GM23248 (cell line): ENCODE measurements around the gene DDB1. TPM values are rescaled to one million over a fixed set of nuclear protein-coding genes. Genes with fewer than 3 reads are reported as not detected.

Experiments
- DNase-seq: peaks from one replicate; pipeline ENCODE4 v3.0.0-alpha.2; 2015
- H2AFZ ChIP-seq: fragments of 200-600 bp; sonication (generic); 2 replicates; pipeline ENCODE4 v1.6.1; 2016; ENCODE audit warnings: antibody characterized with exemption
- H3F3A ChIP-seq: fragments of 200-600 bp; sonication (generic); 2 replicates; pipeline ENCODE4 v1.6.1; 2016; ENCODE audit warnings: mild to moderate bottlenecking, antibody characterized with exemption, mixed run types; ENCODE audit not compliant: insufficient read depth
- H3K27ac ChIP-seq: fragments of 200-600 bp; sonication (generic); 2 replicates; pipeline ENCODE4 v1.5.1; 2016; ENCODE audit warnings: mild to moderate bottlenecking
- H3K27me3 ChIP-seq: fragments of 200-600 bp; sonication (generic); replicated peaks from 2 replicates; pipeline ENCODE4 v1.6.1; 2016; ENCODE audit warnings: mild to moderate bottlenecking; ENCODE audit not compliant: insufficient read depth
- H3K36me3 ChIP-seq: fragments of 200-600 bp; sonication (generic); 2 replicates; pipeline ENCODE4 v1.6.1; 2016; ENCODE audit warnings: low read depth, mild to moderate bottlenecking
- H3K4me1 ChIP-seq: fragments of 200-600 bp; sonication (generic); 2 replicates; pipeline ENCODE4 v1.6.1; 2016; ENCODE audit warnings: mild to moderate bottlenecking; ENCODE audit not compliant: insufficient read depth
- H3K4me2 ChIP-seq: fragments of 200-600 bp; sonication (generic); one replicate; pipeline ENCODE4 v1.6.1; 2016; ENCODE audit warnings: mild to moderate bottlenecking; ENCODE audit not compliant: unreplicated experiment
- H3K4me3 ChIP-seq: fragments of 200-600 bp; sonication (generic); 2 replicates; pipeline ENCODE4 v1.5.1; 2016; ENCODE audit warnings: mild to moderate bottlenecking
- H3K79me2 ChIP-seq: fragments of 200-600 bp; sonication (generic); 2 replicates; pipeline ENCODE4 v1.6.1; 2016; ENCODE audit warnings: mild to moderate bottlenecking; ENCODE audit not compliant: insufficient read depth
- H3K9ac ChIP-seq: fragments of 200-600 bp; sonication (generic); 2 replicates; pipeline ENCODE4 v1.6.1; 2016; ENCODE audit warnings: mild to moderate bottlenecking
- H3K9me2 ChIP-seq: fragments of 200-600 bp; sonication (generic); 2 replicates; pipeline ENCODE4 v1.6.1; 2016; ENCODE audit warnings: mixed run types, mild to moderate bottlenecking, moderate library complexity; ENCODE audit not compliant: insufficient read depth
- H3K9me3 ChIP-seq: fragments of 200-600 bp; sonication (generic); one replicate; pipeline ENCODE4 v1.6.1; 2017; ENCODE audit warnings: low read depth
- H4K20me1 ChIP-seq: fragments of 200-600 bp; sonication (generic); 2 replicates; pipeline ENCODE4 v1.6.0; 2016; ENCODE audit not compliant: insufficient read depth
- EZH2 ChIP-seq: fragments of 200-600 bp; sonication (generic); IDR thresholded peaks from 2 replicates; pipeline ENCODE4 v1.6.1; 2018; ENCODE audit warnings: antibody characterized with exemption, mild to moderate bottlenecking; ENCODE audit not compliant: insufficient read depth, poor library complexity, severe bottlenecking
- EZH2phosphoT487 ChIP-seq: fragments of 200-600 bp; sonication (generic); IDR thresholded peaks from 2 replicates; pipeline ENCODE4 v1.6.1; 2018; ENCODE audit warnings: antibody characterized with exemption, moderate library complexity, mild to moderate bottlenecking, low read depth; ENCODE audit not compliant: insufficient read depth
- WGBS, 2 experiments: methylation state at CpG; one replicate each; pipeline ENCODE4 v1.1.6; 2015 to 2017; ENCODE audit warnings: low lambda C conversion rate in 2 of 2, low coverage in 1 of 2; ENCODE audit errors: missing lambda C conversion rate in 2 of 2; 5-methylcytosine and 5-hydroxymethylcytosine counted together
- in situ Hi-C: fragments of 300-500 bp; cut with MboI; formaldehyde crosslinking; loops from 2 replicates; pipeline ENCODE4 v1.15.0; 2020
- polyA plus RNA-seq: library from polyadenylated mRNA; unstranded; fragments of >200 nt; fragmentation: Nextera tagmentation; extraction: Ambion mirVana; gene quantifications from 2 replicates; pipeline ENCODE4 v1.2.1, GENCODE V29; 2016
- total RNA-seq: library from RNA; depleted of rRNA; stranded (reverse); fragments of >200 nt; shearing (Covaris generic); gene quantifications from 2 replicates; pipeline ENCODE4 v1.2.3, GENCODE V29; 2014

Gene DDB1
- total and polyA plus RNA-seq, 2 experiments from 2014 or later, result 160 to 252 TPM

- Histone ChIP-seq H4K20me1 (no peaks in the 10 kb centered on the region), H3K27me3 (no peaks in the 10 kb centered on the region), H3K27ac (no peak overlapping the region), H3K9me3 (no peaks in the 10 kb centered on the region), H3K9ac (no peak overlapping the region), H3K4me1 (peaks cover 10% of the 10 kb centered on the region), H3K4me3 (no peak overlapping the region), H3K4me2 (no peak overlapping the region), H3K36me3 (no peaks in the 10 kb centered on the region), H3F3A (peaks cover 10% of the 10 kb centered on the region), H2AFZ (no peak overlapping the region), H3K79me2 (no peaks in the 10 kb centered on the region), H3K9me2 (no peaks in the 10 kb centered on the region)
- in situ Hi-C loops, result loop anchor here (10.0 kb wide), 1 partner anchor 117 kb away; no protein-coding TSS in a partner anchor
- no peak for DNase-seq
- no peak for TF ChIP-seq EZH2phosphoT487
- no peak for TF ChIP-seq EZH2
- 60% methylated on average over 6 of the region's 6 CpGs for WGBS, 2 experiments
Observed at GRCh38 chr11:61267437-61267841, 65.5 kb downstream of the DDB1 start.

- H3K4me2 ChIP-seq, result no peak overlapping the region
- in situ Hi-C loops, result loop anchor here (10.0 kb wide), 1 partner anchor 118 kb away; no protein-coding TSS in a partner anchor
- H3K9me2 ChIP-seq, result no peaks in the 10 kb centered on the region
- peaks cover 10% of the 10 kb centered on the region for H3K4me1 ChIP-seq
- no peak overlapping the region for H3K9ac ChIP-seq
- H3K4me3 ChIP-seq, result no peak overlapping the region
- H3F3A ChIP-seq, result peaks cover 10% of the 10 kb centered on the region
- no peaks in the 10 kb centered on the region for H3K9me3 ChIP-seq
- H3K27ac ChIP-seq, result no peak overlapping the region
- H2AFZ ChIP-seq, result no peak overlapping the region
- no peaks in the 10 kb centered on the region for H3K27me3 ChIP-seq
- H3K36me3 ChIP-seq, result no peaks in the 10 kb centered on the region
- H4K20me1 ChIP-seq, result no peaks in the 10 kb centered on the region
- no peak for TF ChIP-seq EZH2
- TF ChIP-seq EZH2phosphoT487, result no peak
- peak; percentile 38 for DNase-seq
- 86 to 90% methylated on average over 4 of the region's 4 CpGs for WGBS, 2 experiments
- H3K79me2 ChIP-seq, result no peaks in the 10 kb centered on the region
Observed at GRCh38 chr11:61266602-61267001, 66.3 kb downstream of the DDB1 start.

GRCh38 chr11:61265357-61265756, 67.5 kb downstream of the DDB1 start:
- Histone ChIP-seq H2AFZ (no peak overlapping the region), H3K4me1 (peaks cover 4% of the 10 kb centered on the region; the same call in 1 of the 2 replicates), H3K4me2 (no peak overlapping the region), H3K9me3 (no peaks in the 10 kb centered on the region), H3K9me2 (no peaks in the 10 kb centered on the region), H3K27me3 (no peaks in the 10 kb centered on the region), H3K9ac (no peak overlapping the region), H4K20me1 (no peaks in the 10 kb centered on the region), H3K4me3 (no peak overlapping the region), H3F3A (peaks cover 3% of the 10 kb centered on the region; the same call in 1 of the 2 replicates), H3K36me3 (no peaks in the 10 kb centered on the region), H3K27ac (no peak overlapping the region), H3K79me2 (no peaks in the 10 kb centered on the region)
- TF ChIP-seq EZH2phosphoT487, result no peak
- TF ChIP-seq EZH2, result no peak
- DNase-seq, result no peak
- in situ Hi-C loops, result loop anchor here (10.0 kb wide), 1 partner anchor 119 kb away; no protein-coding TSS in a partner anchor
- WGBS, 2 experiments, result 80 to 81% methylated on average over 14 of the region's 14 CpGs

- no peaks in the 10 kb centered on the region; the same call in 1 of the 2 replicates for H3F3A ChIP-seq
- no peak overlapping the region for H3K4me2 ChIP-seq
- no peaks in the 10 kb centered on the region for H3K4me1 ChIP-seq
- H3K4me3 ChIP-seq, result no peak overlapping the region
- no peak for TF ChIP-seq EZH2phosphoT487
- no peak for TF ChIP-seq EZH2
- in situ Hi-C loops, result loop anchor here (10.0 kb wide), 1 partner anchor 120 kb away; no protein-coding TSS in a partner anchor
- no peaks in the 10 kb centered on the region for H4K20me1 ChIP-seq
- no peak for DNase-seq
- no peaks in the 10 kb centered on the region for H3K36me3 ChIP-seq
- H3K9me2 ChIP-seq, result no peaks in the 10 kb centered on the region
- no peaks in the 10 kb centered on the region for H3K27me3 ChIP-seq
- no peak overlapping the region for H3K9ac ChIP-seq
- H2AFZ ChIP-seq, result no peak overlapping the region
- no peaks in the 10 kb centered on the region for H3K9me3 ChIP-seq
- H3K27ac ChIP-seq, result no peak overlapping the region
- no peaks in the 10 kb centered on the region for H3K79me2 ChIP-seq
- WGBS, 2 experiments, result 86 to 89% methylated on average over 13 to 14 of the region's 14 CpGs
Observed at GRCh38 chr11:61264795-61265194, 68.1 kb downstream of the DDB1 start.

GRCh38 chr11:61264371-61264770, 68.5 kb downstream of the DDB1 start:
- Histone ChIP-seq H3F3A (no peaks in the 10 kb centered on the region; the same call in 1 of the 2 replicates), H3K9me2 (no peaks in the 10 kb centered on the region), H3K36me3 (no peaks in the 10 kb centered on the region), H3K27me3 (no peaks in the 10 kb centered on the region), H3K4me2 (no peak overlapping the region), H3K79me2 (no peaks in the 10 kb centered on the region), H3K4me3 (no peak overlapping the region), H2AFZ (no peak overlapping the region), H3K4me1 (no peaks in the 10 kb centered on the region), H3K9me3 (no peaks in the 10 kb centered on the region), H4K20me1 (no peaks in the 10 kb centered on the region), H3K9ac (no peak overlapping the region), H3K27ac (no peak overlapping the region)
- in situ Hi-C loops, result loop anchor here (10.0 kb wide), 1 partner anchor 120 kb away; no protein-coding TSS in a partner anchor
- WGBS, 2 experiments, result 96 to 97% methylated on average over 6 of the region's 6 CpGs
- no peak for DNase-seq
- TF ChIP-seq EZH2, result no peak
- TF ChIP-seq EZH2phosphoT487, result no peak
